HepG2 (cell line): Measurements from ENCODE around the gene SLC51B. TPM values are rescaled to one million over a fixed set of nuclear protein-coding genes. Genes with fewer than 3 reads are reported as not detected.

Experiments used
- ATAC-seq: fragments of 200-7000 bp; cut with Tn5 transposase; 3 replicates; pipeline ENCODE4 v1.9.1; 2020; ENCODE audit warnings: mild to moderate bottlenecking, moderate library complexity
- BruUV-seq: library from RNA; stranded (reverse); fragments of 400-500 nt; replicated peaks from 2 replicates; lab custom pipeline; 2021; lab: Mats Ljungman, UMichigan
- CTCF ChIA-PET: fragments of 300-600 bp; formaldehyde crosslinking; extraction: SDS; loops from one replicate; lab custom pipeline; 2021; ENCODE audit warnings: low total read pairs, inconsistent platforms, low intra/inter-chr PET ratio; lab: Yijun Ruan, JAX
- POLR2A ChIA-PET: fragments of 350-600 bp; sonication (Branson Sonifier 250); formaldehyde crosslinking; loops from one replicate; lab custom pipeline; 2020; ENCODE audit warnings: antibody characterized with exemption, inconsistent platforms; lab: Yijun Ruan, JAX
- DNase-seq: peaks from one replicate; pipeline ENCODE4 v3.0.0-alpha.2; 2015; ENCODE audit warnings: low spot score
- FAIRE-seq: peaks from 3 replicates; lab custom pipeline; 2011; peaks lifted over from hg19 to GRCh38; lab: Jason Lieb, UNC
- H2AFZ ChIP-seq: one replicate; pipeline ENCODE4 v1.6.1; 2011; ENCODE audit warnings: low read length, inconsistent platforms
- H3K27ac ChIP-seq: fragments of 300-600 bp; 3 replicates; pipeline ENCODE4 v1.8.0; 2011; ENCODE audit warnings: mixed run types, mild to moderate bottlenecking, mixed read lengths, low read length, inconsistent platforms; ENCODE audit not compliant: insufficient read depth; ENCODE audit errors: extremely low read length
- H3K27me3 ChIP-seq, 2 experiments: fragments of 200-600 bp in 1 of 2; 2 replicates in 1 of 2; 3 replicates in 1 of 2; pipeline versions ENCODE4 v1.6.0 to v1.8.0; 2011; ENCODE audit warnings: low read length in 2 of 2, mild to moderate bottlenecking in 2 of 2, moderate library complexity in 2 of 2, inconsistent platforms in 1 of 2; ENCODE audit not compliant: insufficient read depth in 2 of 2, control insufficient read depth in 1 of 2
- H3K36me3 ChIP-seq, 2 experiments: fragments of 200-600 bp in 1 of 2; replicated peaks in 1 of 2; 2 replicates in 1 of 2; 3 replicates in 1 of 2; pipeline versions ENCODE4 v1.5.1 to v1.8.0; 2011; ENCODE audit warnings: low read length in 2 of 2, inconsistent platforms in 1 of 2; ENCODE audit not compliant: insufficient read depth in 2 of 2, control insufficient read depth in 1 of 2
- H3K4me1 ChIP-seq: 2 replicates; pipeline ENCODE4 v1.5.1; 2012; ENCODE audit warnings: low read length, inconsistent platforms; ENCODE audit not compliant: insufficient read depth
- H3K4me2 ChIP-seq: 2 replicates; pipeline ENCODE4 v1.6.0; 2011; ENCODE audit warnings: low read depth, low read length, inconsistent platforms
- H3K4me3 ChIP-seq, 3 experiments: fragments of 200-600 bp in 1 of 3; sonication (generic), shearing (Covaris generic) in 1 of 3; replicated peaks in 1 of 3; 2 replicates each; pipeline ENCODE4 v1.5.1; 2011 to 2016; ENCODE audit warnings: low read length in 3 of 3, inconsistent platforms in 2 of 3, low read depth in 2 of 3, mild to moderate bottlenecking in 2 of 3, control low read depth in 1 of 3, mixed read lengths in 1 of 3; ENCODE audit not compliant: insufficient read depth in 1 of 3
- H3K79me2 ChIP-seq: one replicate; pipeline ENCODE4 v1.6.1; 2011; ENCODE audit warnings: low read length, inconsistent platforms; ENCODE audit not compliant: insufficient read depth
- H3K9ac ChIP-seq: 2 replicates; pipeline ENCODE4 v1.6.0; 2011; ENCODE audit warnings: mild to moderate bottlenecking, low read depth, low read length, inconsistent platforms; ENCODE audit not compliant: insufficient read depth
- H3K9me3 ChIP-seq: 2 replicates; pipeline ENCODE4 v1.5.1; 2012; ENCODE audit warnings: mild to moderate bottlenecking, low read length
- H4K20me1 ChIP-seq: 2 replicates; pipeline ENCODE4 v1.6.0; 2011; ENCODE audit warnings: inconsistent platforms, mild to moderate bottlenecking, low read length, moderate library complexity; ENCODE audit not compliant: insufficient read depth
- BHLHE40 ChIP-seq: IDR thresholded peaks from 2 replicates; pipeline ENCODE4 v1.6.1; 2011; ENCODE audit warnings: low read length, improper control_type of control experiment
- HMG20B ChIP-seq: conservative IDR thresholded peaks from 2 replicates; pipeline ENCODE4 v1.6.1; 2016; ENCODE audit warnings: missing genetic modification reagents, missing compliant biosample characterization
- MAZ ChIP-seq, 2 experiments: sonication (generic) in 1 of 2; formaldehyde crosslinking in 1 of 2; IDR thresholded peaks; 2 replicates each; pipeline versions ENCODE4 v1.5.0 to v1.6.1; 2012 to 2020; ENCODE audit warnings: low read depth in 2 of 2, mild to moderate bottlenecking in 2 of 2, borderline replicate concordance in 1 of 2, improper control_type of control experiment in 1 of 2, low read length in 1 of 2, missing genetic modification reagents in 1 of 2, moderate library complexity in 1 of 2
- NRL ChIP-seq: sonication (generic); formaldehyde crosslinking; IDR thresholded peaks from 2 replicates; pipeline ENCODE4 v1.5.0; 2020; ENCODE audit warnings: missing genetic modification reagents, mild to moderate bottlenecking, moderate library complexity, borderline replicate concordance
- POLR2A ChIP-seq, 2 experiments: IDR thresholded peaks; 2 replicates each; pipeline ENCODE4 v1.6.1; 2011; ENCODE audit warnings: low read depth in 2 of 2, low read length in 2 of 2, mild to moderate bottlenecking in 1 of 2, moderate library complexity in 1 of 2; ENCODE audit not compliant: insufficient read depth in 1 of 2
- POLR2AphosphoS2 ChIP-seq: IDR thresholded peaks from 2 replicates; pipeline ENCODE4 v1.6.1; 2011; ENCODE audit warnings: low read depth, low read length, improper control_type of control experiment
- RARG ChIP-seq: sonication (generic); formaldehyde crosslinking; IDR thresholded peaks from 2 replicates; pipeline ENCODE4 v1.4.0; 2020; ENCODE audit warnings: low read depth, mild to moderate bottlenecking, missing genetic modification reagents
- SPEN ChIP-seq: sonication (generic); formaldehyde crosslinking; IDR thresholded peaks from 2 replicates; pipeline ENCODE4 v1.5.1; 2020; ENCODE audit warnings: low read depth, mild to moderate bottlenecking, missing genetic modification reagents
- TCF7 ChIP-seq: sonication (generic); IDR thresholded peaks from 2 replicates; pipeline ENCODE4 v1.6.1; 2016; ENCODE audit warnings: antibody characterized with exemption, low read depth
- USF2 ChIP-seq, 2 experiments: sonication (generic) in 1 of 2; formaldehyde crosslinking in 1 of 2; IDR thresholded peaks; 2 replicates each; pipeline versions ENCODE4 v1.5.1 to v1.6.1; 2011 to 2020; ENCODE audit warnings: borderline replicate concordance in 1 of 2, low read depth in 1 of 2, low read length in 1 of 2, mild to moderate bottlenecking in 1 of 2, missing genetic modification reagents in 1 of 2, moderate library complexity in 1 of 2
- ZC3H4 ChIP-seq: sonication (generic); formaldehyde crosslinking; IDR thresholded peaks from 2 replicates; pipeline ENCODE4 v1.4.0; 2020; ENCODE audit warnings: missing genetic modification reagents, borderline replicate concordance
- ZFYVE20 ChIP-seq: sonication (generic); formaldehyde crosslinking; IDR thresholded peaks from 2 replicates; pipeline ENCODE4 v1.8.0; 2023; ENCODE audit warnings: low read depth, mild to moderate bottlenecking, moderate library complexity, missing genetic modification reagents, borderline replicate concordance
- ZNF34 ChIP-seq: sonication (generic); formaldehyde crosslinking; IDR thresholded peaks from 2 replicates; pipeline ENCODE4 v1.4.0; 2020; ENCODE audit warnings: mild to moderate bottlenecking, missing genetic modification reagents, borderline replicate concordance
- ZNF563 ChIP-seq: sonication (generic); formaldehyde crosslinking; IDR thresholded peaks from 2 replicates; pipeline ENCODE4 v1.8.0; 2022; ENCODE audit warnings: mild to moderate bottlenecking, moderate library complexity, missing genetic modification reagents
- ZNF660 ChIP-seq: sonication (generic); formaldehyde crosslinking; IDR thresholded peaks from 2 replicates; pipeline ENCODE4 v1.5.1; 2020; ENCODE audit warnings: mild to moderate bottlenecking, low read depth, missing genetic modification reagents, borderline replicate concordance
- WGBS: methylation state at CpG from one replicate; pipeline ENCODE4 v1.1.6; 2017; ENCODE audit warnings: low lambda C conversion rate; 5-methylcytosine and 5-hydroxymethylcytosine counted together
- in situ Hi-C: cut with HindIII; loops from 2 replicates; pipeline ENCODE4 v1.10.0; 2017; ENCODE audit warnings: low pct_unique_long_range_greater_than_20kb; ENCODE audit not compliant: extremely low pct_ligation_motif_present
- intact Hi-C: fragments of 100-400 bp; cut with micrococcal nuclease; formaldehyde crosslinking; loops from one replicate; pipeline ENCODE4 v1.10.0; 2022; ENCODE audit not compliant: unreplicated experiment
- polyA plus RNA-seq, 8 experiments: library from polyadenylated mRNA; depleted of rRNA in 3 of 8; stranded (reverse) in 7 of 8; unstranded in 1 of 8; fragments of >200 nt; fragmentation: Illumina TruSeq in 4 of 8; extraction: Trizol in 4 of 8; gene quantifications; 2 replicates each; pipeline versions ENCODE4 v1.2.1 to v1.2.3, GENCODE V29; 2011 to 2016; ENCODE audit warnings: low read depth in 4 of 8, missing spikeins in 1 of 8, mixed read lengths in 1 of 8; ENCODE audit not compliant: insufficient read depth in 1 of 8
- total RNA-seq, 5 experiments: library from RNA; depleted of rRNA; stranded (reverse); fragments of >200 nt; fragmentation: Illumina TruSeq; extraction: Trizol; gene quantifications; 2 replicates each; pipeline ENCODE4 v1.2.3, GENCODE V29; 2016; ENCODE audit warnings: low read depth in 1 of 5
- TF ChIP-seq, protein P1 (sequence below): IDR thresholded peaks from 2 replicates; pipeline ENCODE4 v1.6.1; 2012; ENCODE audit warnings: inconsistent platforms

Gene SLC51B
- total and polyA plus RNA-seq, 2 of the 13 experiments (the other 11 are each of a cell fraction or from before 2014, with no cell fraction given), result 14.9 to 17.1 TPM

DNA sequence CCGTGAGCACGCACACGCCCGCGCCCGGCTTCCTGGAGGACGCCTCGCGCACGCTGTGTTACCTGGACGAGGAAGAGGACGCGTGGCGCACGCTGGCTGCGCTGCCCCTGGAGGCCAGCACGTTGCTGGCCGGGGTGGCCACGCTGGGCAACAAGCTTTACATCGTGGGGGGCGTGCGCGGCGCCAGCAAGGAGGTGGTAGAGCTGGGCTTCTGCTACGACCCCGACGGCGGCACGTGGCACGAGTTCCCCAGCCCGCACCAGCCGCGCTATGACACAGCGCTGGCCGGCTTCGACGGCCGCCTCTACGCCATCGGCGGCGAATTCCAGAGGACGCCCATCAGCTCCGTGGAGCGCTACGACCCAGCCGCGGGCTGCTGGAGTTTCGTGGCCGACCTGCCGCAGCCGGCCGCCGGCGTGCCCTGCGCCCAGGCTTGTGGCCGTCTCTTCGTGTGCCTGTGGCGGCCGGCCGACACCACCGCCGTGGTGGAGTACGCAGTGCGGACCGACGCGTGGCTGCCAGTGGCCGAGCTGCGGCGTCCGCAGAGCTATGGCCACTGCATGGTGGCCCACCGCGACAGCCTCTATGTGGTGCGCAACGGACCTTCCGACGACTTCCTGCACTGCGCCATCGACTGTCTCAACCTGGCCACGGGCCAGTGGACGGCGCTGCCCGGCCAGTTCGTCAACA lies 32.2 kb downstream of the SLC51B start:
- peaks cover 36% of the 10 kb centered on the region for H3K4me1 ChIP-seq
- 95% methylated on average over 47 of the region's 85 CpGs for WGBS
- H3K27me3 ChIP-seq, result peaks cover 0 to 7% of the 10 kb centered on the region in 2 experiments; a peak in 1 of 5 replicates
- no peaks in the 10 kb centered on the region for H3K79me2 ChIP-seq
- no peak for TF ChIP-seq POLR2AphosphoS2
- TF ChIP-seq TCF7, result no peak
- no peak for TF ChIP-seq ZNF563 (CRISPR knock-in tag)
- TF ChIP-seq MAZ (IDR thresholded peaks at IDR 0.05; ENCODE audit: borderline replicate concordance, low read depth, low read length), result no peak
- TF ChIP-seq MAZ (CRISPR knock-in tag; IDR thresholded peaks at IDR 0.05; ENCODE audit: low read depth), result no peak
- no peak for TF ChIP-seq POLR2A (IDR thresholded peaks at IDR 0.05; ENCODE audit: insufficient read depth in 1 of 2, low read depth in 2 of 2, low read length in 2 of 2)
- TF ChIP-seq, protein P1, sequence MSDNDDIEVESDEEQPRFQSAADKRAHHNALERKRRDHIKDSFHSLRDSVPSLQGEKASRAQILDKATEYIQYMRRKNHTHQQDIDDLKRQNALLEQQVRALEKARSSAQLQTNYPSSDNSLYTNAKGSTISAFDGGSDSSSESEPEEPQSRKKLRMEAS, result no peak
- TF ChIP-seq USF2 (IDR thresholded peaks at IDR 0.05; ENCODE audit: low read depth, low read length), result no peak
- no peak for TF ChIP-seq USF2 (CRISPR knock-in tag; IDR thresholded peaks at IDR 0.05; ENCODE audit: borderline replicate concordance)
- no peak for TF ChIP-seq ZNF34
- TF ChIP-seq ZC3H4, result no peak
- TF ChIP-seq RARG (CRISPR knock-in tag), result no peak
- TF ChIP-seq HMG20B (CRISPR knock-in tag), result no peak
- TF ChIP-seq BHLHE40, result no peak
- TF ChIP-seq ZNF660 (CRISPR knock-in tag), result no peak
- no peak for TF ChIP-seq NRL
- TF ChIP-seq SPEN, result no peak
- no peak for TF ChIP-seq ZFYVE20 (CRISPR knock-in tag)
- no peak overlapping the region for H2AFZ ChIP-seq
- H3K9me3 ChIP-seq, result no peaks in the 10 kb centered on the region
- BruUV-seq, result no TSS peak
- in situ Hi-C loops, result no loop called here
- DNase-seq (no peak), FAIRE-seq (no peak), ATAC-seq (no peak)
- ChIA-PET POLR2A (no interaction called here), CTCF (interaction anchor here (1.8 to 2.7 kb wide), 2 partner anchors 23 to 44 kb away, joined by 5 to 9 read pairs; no protein-coding TSS in a partner anchor)
- intact Hi-C loops, result no loop called here
- H3K36me3 ChIP-seq, result no peaks in the 10 kb centered on the region
- H3K9ac ChIP-seq, result no peak overlapping the region
- no peak overlapping the region for H3K27ac ChIP-seq
- H3K4me2 ChIP-seq, result no peak overlapping the region
- H4K20me1 ChIP-seq, result no peaks in the 10 kb centered on the region
- no peak overlapping the region for H3K4me3 ChIP-seq
